Panc1 (cell line): Measurements from ENCODE around the gene JPH2. TPM values are rescaled to one million over a fixed set of nuclear protein-coding genes. Genes with fewer than 3 reads are reported as not detected.

Source experiments
- ATAC-seq: fragments of 200-7000 bp; cut with Tn5 transposase; 2 replicates; pipeline ENCODE4 v1.9.1; 2020; ENCODE audit warnings: mild to moderate bottlenecking, moderate library complexity
- BruUV-seq: library from RNA; stranded (reverse); fragments of 400-500 nt; replicated peaks from 2 replicates; lab custom pipeline; 2021; lab: Mats Ljungman, UMichigan
- CTCF ChIA-PET: fragments of 300-600 bp; sonication (Branson Sonifier 250); formaldehyde crosslinking; loops from one replicate; lab custom pipeline; 2022; ENCODE audit warnings: antibody characterized with exemption; lab: Charles Lee
- POLR2A ChIA-PET: fragments of 300-600 bp; sonication (Branson Sonifier 250); formaldehyde crosslinking; loops from one replicate; lab custom pipeline; 2022; ENCODE audit warnings: antibody characterized with exemption; lab: Charles Lee
- DNase-seq: peaks from one replicate; pipeline ENCODE4 v3.0.0-alpha.2; 2010; ENCODE audit warnings: low read depth, low spot score
- H3K27ac ChIP-seq: 2 replicates; pipeline ENCODE4 v1.5.1; 2011; ENCODE audit warnings: mild to moderate bottlenecking, low read length, inconsistent platforms
- H3K27me3 ChIP-seq: fragments of 200-500 bp; sonication (Bioruptor generic); 2 replicates; pipeline ENCODE4 v1.6.0; 2014; ENCODE audit warnings: low read length, inconsistent platforms; ENCODE audit not compliant: control insufficient read depth, insufficient read depth
- H3K36me3 ChIP-seq: fragments of 200-500 bp; sonication (Bioruptor generic); 2 replicates; pipeline ENCODE4 v1.5.1; 2014; ENCODE audit warnings: inconsistent platforms, mild to moderate bottlenecking, low read length, moderate library complexity; ENCODE audit not compliant: control insufficient read depth, insufficient read depth
- H3K4me1 ChIP-seq: 2 replicates; pipeline ENCODE4 v1.5.1; 2011; ENCODE audit warnings: inconsistent platforms, mild to moderate bottlenecking, low read length, moderate library complexity; ENCODE audit not compliant: control insufficient read depth, insufficient read depth
- H3K4me3 ChIP-seq, 2 experiments: 2 replicates each; pipeline ENCODE4 v1.5.1; 2011 to 2012; ENCODE audit warnings: low read depth in 2 of 2, low read length in 2 of 2, mild to moderate bottlenecking in 2 of 2, inconsistent platforms in 1 of 2, moderate library complexity in 1 of 2
- H3K9me3 ChIP-seq: fragments of 200-500 bp; sonication (Bioruptor generic); 2 replicates; pipeline ENCODE4 v1.5.1; 2014; ENCODE audit warnings: low read depth, mild to moderate bottlenecking, inconsistent platforms, low read length, moderate library complexity; ENCODE audit not compliant: control insufficient read depth, insufficient read depth
- POLR2AphosphoS5 ChIP-seq: IDR thresholded peaks from 2 replicates; pipeline ENCODE4 v1.6.1; 2012; ENCODE audit warnings: mild to moderate bottlenecking, low read depth, low read length, moderate library complexity
- SIN3A ChIP-seq: IDR thresholded peaks from 2 replicates; pipeline ENCODE4 v1.6.1; 2012; ENCODE audit warnings: low read depth, mild to moderate bottlenecking, low read length, moderate library complexity, borderline replicate concordance; ENCODE audit not compliant: insufficient read depth
- TCF7L2 ChIP-seq: IDR thresholded peaks from 2 replicates; pipeline ENCODE4 v1.6.1; 2011; ENCODE audit warnings: mild to moderate bottlenecking, low read depth, low read length, inconsistent platforms
- in situ Hi-C: cut with HindIII; loops from 2 replicates; pipeline ENCODE4 v1.10.0; 2016; ENCODE audit warnings: low sequenced_read_pairs, low pct_unique_long_range_greater_than_20kb
- intact Hi-C: fragments of 100-400 bp; cut with micrococcal nuclease; formaldehyde crosslinking; loops from one replicate; pipeline ENCODE4 v1.10.0; 2022; ENCODE audit not compliant: unreplicated experiment
- total RNA-seq: library from RNA; stranded (reverse); gene quantifications from one replicate; pipeline ENCODE4 v1.2.1, GENCODE V29; 2021; ENCODE audit not compliant: unreplicated experiment
- TF ChIP-seq, protein P1 (sequence below), 2 experiments: IDR thresholded peaks; 2 replicates each; pipeline ENCODE4 v1.6.1; 2011 to 2012; ENCODE audit warnings: low read depth in 2 of 2, control low read depth in 1 of 2, low read length in 1 of 2, mild to moderate bottlenecking in 1 of 2, moderate library complexity in 1 of 2; ENCODE audit not compliant: insufficient read depth in 1 of 2
- TF ChIP-seq, protein P2 (sequence below): fragments of 450-650 bp; IDR thresholded peaks from 2 replicates; pipeline ENCODE4 v1.5.1; 2017; ENCODE audit warnings: mild to moderate bottlenecking

Gene JPH2
- total RNA-seq, 1 experiment from 2014 or later = 0.49 TPM

DNA sequence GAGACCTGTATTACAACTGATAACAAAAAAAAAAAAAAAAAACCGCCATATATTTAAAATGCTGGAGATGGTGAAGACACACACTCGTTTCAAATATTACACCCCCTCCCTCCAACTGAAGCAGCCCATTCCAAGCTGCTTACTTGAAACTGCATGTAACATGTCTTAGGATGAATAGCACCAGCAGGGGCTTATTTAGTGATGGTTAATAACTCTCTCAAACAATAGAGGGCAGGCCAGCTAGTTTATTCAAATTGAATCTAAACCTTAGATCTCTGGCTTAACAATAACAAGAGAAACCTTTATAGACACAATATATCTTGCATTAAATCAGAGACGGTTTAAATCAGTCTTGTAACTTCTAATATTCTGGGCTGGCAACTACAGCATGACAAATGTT lies 9.3 kb upstream of the JPH2 start:
- Histone ChIP-seq H3K27me3 (no peaks in the 10 kb centered on the region), H3K4me1 (no peaks in the 10 kb centered on the region), H3K9me3 (no peaks in the 10 kb centered on the region), H3K27ac (no peak overlapping the region), H3K4me3 (no peak overlapping the region), H3K36me3 (peaks cover 20% of the 10 kb centered on the region)
- POLR2A ChIA-PET = no interaction called here
- ATAC-seq (no peak), DNase-seq (no peak)
- intact Hi-C loops (no loop called here), in situ Hi-C loops (no loop called here)
- no TSS peak for BruUV-seq
- CTCF ChIA-PET = interaction anchor here (1.1 kb wide), 2 partner anchors 73 to 80 kb away, joined by 3 read pairs; no protein-coding TSS in a partner anchor
- TF ChIP-seq POLR2AphosphoS5 (no peak), SIN3A (no peak), TCF7L2 (no peak)
- TF ChIP-seq, protein P1, sequence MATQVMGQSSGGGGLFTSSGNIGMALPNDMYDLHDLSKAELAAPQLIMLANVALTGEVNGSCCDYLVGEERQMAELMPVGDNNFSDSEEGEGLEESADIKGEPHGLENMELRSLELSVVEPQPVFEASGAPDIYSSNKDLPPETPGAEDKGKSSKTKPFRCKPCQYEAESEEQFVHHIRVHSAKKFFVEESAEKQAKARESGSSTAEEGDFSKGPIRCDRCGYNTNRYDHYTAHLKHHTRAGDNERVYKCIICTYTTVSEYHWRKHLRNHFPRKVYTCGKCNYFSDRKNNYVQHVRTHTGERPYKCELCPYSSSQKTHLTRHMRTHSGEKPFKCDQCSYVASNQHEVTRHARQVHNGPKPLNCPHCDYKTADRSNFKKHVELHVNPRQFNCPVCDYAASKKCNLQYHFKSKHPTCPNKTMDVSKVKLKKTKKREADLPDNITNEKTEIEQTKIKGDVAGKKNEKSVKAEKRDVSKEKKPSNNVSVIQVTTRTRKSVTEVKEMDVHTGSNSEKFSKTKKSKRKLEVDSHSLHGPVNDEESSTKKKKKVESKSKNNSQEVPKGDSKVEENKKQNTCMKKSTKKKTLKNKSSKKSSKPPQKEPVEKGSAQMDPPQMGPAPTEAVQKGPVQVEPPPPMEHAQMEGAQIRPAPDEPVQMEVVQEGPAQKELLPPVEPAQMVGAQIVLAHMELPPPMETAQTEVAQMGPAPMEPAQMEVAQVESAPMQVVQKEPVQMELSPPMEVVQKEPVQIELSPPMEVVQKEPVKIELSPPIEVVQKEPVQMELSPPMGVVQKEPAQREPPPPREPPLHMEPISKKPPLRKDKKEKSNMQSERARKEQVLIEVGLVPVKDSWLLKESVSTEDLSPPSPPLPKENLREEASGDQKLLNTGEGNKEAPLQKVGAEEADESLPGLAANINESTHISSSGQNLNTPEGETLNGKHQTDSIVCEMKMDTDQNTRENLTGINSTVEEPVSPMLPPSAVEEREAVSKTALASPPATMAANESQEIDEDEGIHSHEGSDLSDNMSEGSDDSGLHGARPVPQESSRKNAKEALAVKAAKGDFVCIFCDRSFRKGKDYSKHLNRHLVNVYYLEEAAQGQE (IDR thresholded peaks at IDR 0.05; ENCODE audit: insufficient read depth in 1 of 2, low read depth in 2 of 2, low read length in 1 of 2) = no peak
- TF ChIP-seq, protein P2, sequence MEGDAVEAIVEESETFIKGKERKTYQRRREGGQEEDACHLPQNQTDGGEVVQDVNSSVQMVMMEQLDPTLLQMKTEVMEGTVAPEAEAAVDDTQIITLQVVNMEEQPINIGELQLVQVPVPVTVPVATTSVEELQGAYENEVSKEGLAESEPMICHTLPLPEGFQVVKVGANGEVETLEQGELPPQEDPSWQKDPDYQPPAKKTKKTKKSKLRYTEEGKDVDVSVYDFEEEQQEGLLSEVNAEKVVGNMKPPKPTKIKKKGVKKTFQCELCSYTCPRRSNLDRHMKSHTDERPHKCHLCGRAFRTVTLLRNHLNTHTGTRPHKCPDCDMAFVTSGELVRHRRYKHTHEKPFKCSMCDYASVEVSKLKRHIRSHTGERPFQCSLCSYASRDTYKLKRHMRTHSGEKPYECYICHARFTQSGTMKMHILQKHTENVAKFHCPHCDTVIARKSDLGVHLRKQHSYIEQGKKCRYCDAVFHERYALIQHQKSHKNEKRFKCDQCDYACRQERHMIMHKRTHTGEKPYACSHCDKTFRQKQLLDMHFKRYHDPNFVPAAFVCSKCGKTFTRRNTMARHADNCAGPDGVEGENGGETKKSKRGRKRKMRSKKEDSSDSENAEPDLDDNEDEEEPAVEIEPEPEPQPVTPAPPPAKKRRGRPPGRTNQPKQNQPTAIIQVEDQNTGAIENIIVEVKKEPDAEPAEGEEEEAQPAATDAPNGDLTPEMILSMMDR = no peak; the same call in 1 of the 2 replicates

DNA sequence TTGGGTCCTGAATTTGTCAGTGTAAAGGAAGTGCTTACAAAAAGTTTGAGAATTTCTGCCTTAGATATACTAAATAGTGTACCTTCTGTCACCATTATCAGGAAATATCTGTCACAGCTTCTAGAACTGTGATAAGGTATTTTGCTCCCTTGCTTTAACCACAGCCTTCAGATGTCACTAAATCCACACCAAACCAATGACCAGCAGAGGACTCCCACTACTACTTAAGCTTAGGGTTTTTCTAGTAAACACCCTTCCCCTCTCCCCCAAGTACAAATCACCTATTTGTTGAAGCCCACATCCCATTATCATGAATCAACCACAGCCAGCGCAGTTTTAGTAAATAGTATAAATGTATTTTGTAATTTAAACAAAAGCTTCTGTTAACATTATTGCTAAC lies 8.6 kb upstream of the JPH2 start:
- H3K27ac ChIP-seq = no peak overlapping the region
- DNase-seq = no peak
- H3K4me1 ChIP-seq = no peaks in the 10 kb centered on the region
- ChIA-PET CTCF (interaction anchor here (1.1 kb wide), 2 partner anchors 73 to 79 kb away, joined by 3 read pairs; no protein-coding TSS in a partner anchor), POLR2A (no interaction called here)
- ATAC-seq = no peak
- no peaks in the 10 kb centered on the region for H3K27me3 ChIP-seq
- H3K36me3 ChIP-seq = peaks cover 15% of the 10 kb centered on the region
- H3K4me3 ChIP-seq = no peak overlapping the region
- no TSS peak for BruUV-seq
- intact Hi-C loops (no loop called here), in situ Hi-C loops (no loop called here)
- TF ChIP-seq POLR2AphosphoS5 = no peak
- TF ChIP-seq TCF7L2 = no peak
- TF ChIP-seq, protein P2 = no peak
- TF ChIP-seq, protein P1 (IDR thresholded peaks at IDR 0.05; ENCODE audit: insufficient read depth in 1 of 2, low read depth in 2 of 2, low read length in 1 of 2) = no peak
- TF ChIP-seq SIN3A = no peak
- no peaks in the 10 kb centered on the region for H3K9me3 ChIP-seq
